GM13976 (cell line): ENCODE measurements around the gene BTBD9.

Source experiments
- DNase-seq: peaks from one replicate; pipeline ENCODE4 v3.0.0; 2012; ENCODE audit warnings: low spot score
- CTCF ChIP-seq: IDR thresholded peaks from 2 replicates; pipeline ENCODE4 v1.5.1; 2012; ENCODE audit warnings: borderline replicate concordance, mild to moderate bottlenecking; ENCODE audit not compliant: insufficient read depth; ENCODE audit errors: extremely low read depth, missing control alignments, control extremely low read depth
- in situ Hi-C: fragments of 300-500 bp; cut with MboI; formaldehyde crosslinking; loops from one replicate; pipeline ENCODE4 v1.12.0; 2022; ENCODE audit warnings: low sequenced_read_pairs, mixed read lengths, inconsistent platforms; ENCODE audit not compliant: unreplicated experiment

BTBD9 gene

GRCh38 chr6:38241200-38241871 is 398.4 kb downstream of the BTBD9 start:
- in situ Hi-C loops = no loop called here
- no peak for DNase-seq
- TF ChIP-seq CTCF = no peak

GRCh38 chr6:38239719-38240451 is 399.8 kb downstream of the BTBD9 start:
- TF ChIP-seq CTCF = no peak
- in situ Hi-C loops = no loop called here
- peak; percentile 23 for DNase-seq

GRCh38 chr6:38236631-38237030 is 403.1 kb downstream of the BTBD9 start:
- no peak for DNase-seq
- in situ Hi-C loops = no loop called here
- no peak for TF ChIP-seq CTCF

GRCh38 chr6:38234934-38235682 is 404.6 kb downstream of the BTBD9 start:
- in situ Hi-C loops = no loop called here
- no peak for TF ChIP-seq CTCF
- DNase-seq = peak; percentile 49

GRCh38 chr6:38234141-38234540 is 405.6 kb downstream of the BTBD9 start:
- peak; percentile 7 for TF ChIP-seq CTCF
- no peak for DNase-seq
- in situ Hi-C loops = no loop called here

GRCh38 chr6:38233161-38233791 is 406.5 kb downstream of the BTBD9 start:
- no peak for DNase-seq
- TF ChIP-seq CTCF = no peak
- in situ Hi-C loops = no loop called here
